H1 (cell line): ENCODE results near the gene ANKS1B. TPM values are rescaled to one million over a fixed set of nuclear protein-coding genes. Genes with fewer than 3 reads are reported as not detected.

Experiments used
- CTCF ChIA-PET: fragments of 300-600 bp; sonication (Branson Sonifier 250); formaldehyde crosslinking; loops from one replicate; lab custom pipeline; 2021; ENCODE audit not compliant: partially characterized antibody; lab: Charles Lee
- POLR2A ChIA-PET: fragments of 300-600 bp; sonication (Branson Sonifier 250); formaldehyde crosslinking; loops from one replicate; lab custom pipeline; 2021; ENCODE audit warnings: inconsistent platforms; ENCODE audit not compliant: partially characterized antibody; lab: Charles Lee
- DNase-seq, 2 experiments: peaks; one replicate each; pipeline versions ENCODE4 v3.0.0 to v3.0.0-alpha.2; 2010 to 2022; ENCODE audit warnings: low spot score in 2 of 2, low read depth in 1 of 2, mixed read lengths in 1 of 2
- FAIRE-seq: peaks from 2 replicates; lab custom pipeline; 2011; peaks lifted over from hg19 to GRCh38; lab: Jason Lieb, UNC
- H2AFZ ChIP-seq: 2 replicates; pipeline ENCODE4 v1.8.1; 2012; ENCODE audit warnings: low read length, inconsistent platforms
- H2AK5ac ChIP-seq: 2 replicates; pipeline ENCODE4 v1.6.1; 2013; ENCODE audit warnings: low read depth, low read length
- H2BK120ac ChIP-seq: replicated peaks from 2 replicates; pipeline ENCODE3; 2013; ENCODE audit warnings: low read depth, low read length, inconsistent platforms
- H2BK12ac ChIP-seq: 2 replicates; pipeline ENCODE4 v1.6.1; 2013; ENCODE audit warnings: low read depth, low read length
- H2BK15ac ChIP-seq: 2 replicates; pipeline ENCODE4 v1.6.1; 2013; ENCODE audit warnings: low read length
- H2BK20ac ChIP-seq: 2 replicates; pipeline ENCODE4 v1.6.1; 2013; ENCODE audit warnings: low read length
- H2BK5ac ChIP-seq: 2 replicates; pipeline ENCODE4 v1.6.1; 2013; ENCODE audit warnings: low read depth, low read length
- H3K14ac ChIP-seq: 2 replicates; pipeline ENCODE4 v1.6.1; 2013; ENCODE audit warnings: inconsistent platforms; ENCODE audit not compliant: insufficient read length
- H3K18ac ChIP-seq: 2 replicates; pipeline ENCODE4 v1.6.1; 2013; ENCODE audit warnings: low read length; ENCODE audit errors: extremely low read depth
- H3K23ac ChIP-seq: 2 replicates; pipeline ENCODE4 v1.6.1; 2013; ENCODE audit warnings: inconsistent platforms; ENCODE audit not compliant: insufficient read length
- H3K23me2 ChIP-seq: 2 replicates; pipeline ENCODE4 v1.6.1; 2013; ENCODE audit warnings: low read depth, low read length
- H3K27ac ChIP-seq: 2 replicates; pipeline ENCODE4 v1.6.1; 2011; ENCODE audit warnings: low read depth, low read length, inconsistent platforms
- H3K27me3 ChIP-seq, 4 experiments: replicated peaks in 1 of 4; 1 replicate in 1 of 4; 2 replicates in 3 of 4; pipeline versions ENCODE4 v1.6.1 to v1.8.1; 2011 to 2013; ENCODE audit warnings: low read length in 3 of 4, mild to moderate bottlenecking in 3 of 4, inconsistent platforms in 2 of 4, mixed read lengths in 2 of 4, moderate library complexity in 1 of 4; ENCODE audit not compliant: control insufficient read depth in 3 of 4, insufficient read depth in 3 of 4; ENCODE audit errors: extremely low read depth in 1 of 4
- H3K36me3 ChIP-seq, 4 experiments: 2 replicates each; pipeline versions ENCODE4 v1.6.1 to v1.8.1; 2011 to 2013; ENCODE audit warnings: mild to moderate bottlenecking in 4 of 4, low read length in 3 of 4, moderate library complexity in 2 of 4, control low read depth in 1 of 4, inconsistent platforms in 1 of 4; ENCODE audit not compliant: insufficient read depth in 4 of 4, control insufficient read depth in 2 of 4
- H3K4ac ChIP-seq: replicated peaks from 2 replicates; pipeline ENCODE3; 2013; ENCODE audit warnings: low read length, low read depth, mixed read lengths, inconsistent platforms; ENCODE audit not compliant: insufficient read length
- H3K4me1 ChIP-seq, 4 experiments: replicated peaks in 1 of 4; 1 replicate in 1 of 4; 2 replicates in 3 of 4; pipeline versions ENCODE4 v1.6.1 to v1.8.1; 2011 to 2013; ENCODE audit warnings: low read length in 3 of 4, inconsistent platforms in 2 of 4, mixed read lengths in 1 of 4; ENCODE audit not compliant: insufficient read depth in 4 of 4, control insufficient read depth in 3 of 4
- H3K4me2 ChIP-seq, 2 experiments: 2 replicates each; pipeline versions ENCODE4 v1.6.1 to v1.8.1; 2011 to 2013; ENCODE audit warnings: low read depth in 2 of 2, low read length in 2 of 2, control low read depth in 1 of 2, inconsistent platforms in 1 of 2, mild to moderate bottlenecking in 1 of 2; ENCODE audit not compliant: insufficient read depth in 1 of 2
- H3K4me3 ChIP-seq, 4 experiments: fragments of 200-600, 300-600 bp in 1 of 4; sonication (generic), shearing (Covaris generic), sonication (Bioruptor Twin) in 1 of 4; 2 replicates each; pipeline versions ENCODE4 v1.5.1 to v1.8.1; 2011 to 2016; ENCODE audit warnings: low read length in 4 of 4, low read depth in 3 of 4, control low read depth in 2 of 4, inconsistent platforms in 2 of 4, mild to moderate bottlenecking in 2 of 4, mixed read lengths in 1 of 4, moderate library complexity in 1 of 4; ENCODE audit not compliant: insufficient read depth in 2 of 4; ENCODE audit errors: extremely low read depth in 1 of 4
- H3K56ac ChIP-seq: replicated peaks from 2 replicates; pipeline ENCODE3; 2013; ENCODE audit warnings: low read depth, mild to moderate bottlenecking, mixed read lengths, low read length, inconsistent platforms; ENCODE audit not compliant: insufficient read length
- H3K79me1 ChIP-seq: 2 replicates; pipeline ENCODE4 v1.6.1; 2013; ENCODE audit warnings: low read depth, low read length, control low read depth
- H3K79me2 ChIP-seq, 2 experiments: 2 replicates each; pipeline versions ENCODE4 v1.6.1 to v1.8.1; 2012 to 2013; ENCODE audit warnings: low read length in 2 of 2, mild to moderate bottlenecking in 2 of 2, inconsistent platforms in 1 of 2; ENCODE audit not compliant: insufficient read depth in 2 of 2, control insufficient read depth in 1 of 2
- H3K9ac ChIP-seq, 4 experiments: replicated peaks in 1 of 4; 1 replicate in 1 of 4; 2 replicates in 3 of 4; pipeline versions ENCODE4 v1.6.1 to v1.8.1; 2011 to 2013; ENCODE audit warnings: low read depth in 3 of 4, low read length in 3 of 4, control low read depth in 2 of 4, mild to moderate bottlenecking in 2 of 4, moderate library complexity in 2 of 4, inconsistent platforms in 1 of 4; ENCODE audit errors: extremely low read depth in 1 of 4
- H3K9me3 ChIP-seq, 2 experiments: 2 replicates each; pipeline versions ENCODE4 v1.6.1 to v1.8.1; 2012 to 2013; ENCODE audit warnings: mild to moderate bottlenecking in 2 of 2, moderate library complexity in 2 of 2, control low read depth in 1 of 2, inconsistent platforms in 1 of 2, low read depth in 1 of 2, low read length in 1 of 2, mixed read lengths in 1 of 2; ENCODE audit not compliant: insufficient read depth in 2 of 2
- H4K20me1 ChIP-seq, 2 experiments: replicated peaks in 1 of 2; 2 replicates each; pipeline versions ENCODE3 to v1.8.1; 2011 to 2013; ENCODE audit warnings: inconsistent platforms in 2 of 2, low read length in 2 of 2, mild to moderate bottlenecking in 1 of 2; ENCODE audit not compliant: insufficient read depth in 2 of 2, control insufficient read depth in 1 of 2
- H4K5ac ChIP-seq: 2 replicates; pipeline ENCODE4 v1.6.1; 2013; ENCODE audit warnings: low read length, low read depth, mixed read lengths, inconsistent platforms; ENCODE audit not compliant: insufficient read length
- H4K8ac ChIP-seq: 2 replicates; pipeline ENCODE4 v1.8.0; 2013; ENCODE audit warnings: mild to moderate bottlenecking, moderate library complexity, low read length, inconsistent platforms; ENCODE audit not compliant: insufficient read depth; ENCODE audit errors: extremely low read depth
- H4K91ac ChIP-seq: replicated peaks from 2 replicates; pipeline ENCODE3; 2013; ENCODE audit warnings: low read length, mixed read lengths, inconsistent platforms; ENCODE audit not compliant: insufficient read length
- KDM5A ChIP-seq: fragments of 200-600 bp; IDR thresholded peaks from 2 replicates; pipeline ENCODE4 v1.7.1; 2012; ENCODE audit warnings: mild to moderate bottlenecking, low read length, inconsistent platforms, mixed read lengths
- TAF1 ChIP-seq: IDR thresholded peaks from 2 replicates; pipeline ENCODE4 v1.6.1; 2011; ENCODE audit warnings: mild to moderate bottlenecking, low read depth, low read length
- whole genome bisulfite sequencing, 2 experiments: shearing (Covaris generic) in 1 of 2; methylation state at CpG; one replicate each; pipeline versions ENCODE4 v1.1.6 to v1.1.7; 2013 to 2015; ENCODE audit warnings: low lambda C conversion rate in 2 of 2, mixed read lengths in 2 of 2, inconsistent platforms in 1 of 2, low coverage in 1 of 2, missing lambda C conversion rate in 1 of 2; ENCODE audit not compliant: insufficient replicate concordance in 2 of 2, insufficient coverage in 1 of 2, insufficient read length in 1 of 2; ENCODE audit errors: extremely low coverage in 1 of 2, missing lambda C conversion rate in 1 of 2; 5-methylcytosine and 5-hydroxymethylcytosine counted together
- polyA plus RNA-seq, 7 experiments: library from polyadenylated mRNA; depleted of rRNA in 3 of 7; stranded (reverse) in 5 of 7; unstranded in 2 of 7; fragments of >200 nt in 5 of 7; fragments of 200-250 nt in 2 of 7; gene quantifications; 1 replicate in 5 of 7; 2 replicates in 1 of 7; 4 replicates in 1 of 7; pipeline versions ENCODE4 v1.2.1 to v1.2.3, GENCODE V29; 2011 to 2013; ENCODE audit warnings: missing spikeins in 2 of 7, mixed read lengths in 2 of 7
- total RNA-seq: library from RNA; stranded (reverse); fragmentation: NEBNext Ultra II Directional; extraction: Animal tissue kit (Norgen Biotek cat#: 25700); gene quantifications from 2 replicates; pipeline ENCODE4 v1.2.1, GENCODE V29; 2021

Gene ANKS1B
- total and polyA plus RNA-seq, 2 of the 8 experiments (the other 6 are each of a cell fraction or from before 2014, with no cell fraction given): 2.7 to 6.1 TPM

GRCh38 chr12:99916555-99916954, 68.2 kb downstream of the ANKS1B start:
- no peak overlapping the region for H4K5ac ChIP-seq
- no peak overlapping the region for H2BK120ac ChIP-seq
- no peak overlapping the region for H3K4ac ChIP-seq
- H4K91ac ChIP-seq: no peak overlapping the region
- ChIA-PET CTCF (interaction anchor here (0.7 kb wide), 1 partner anchor 483 kb away, joined by 3 read pairs; no protein-coding TSS in a partner anchor), POLR2A (no interaction called here)
- no peak overlapping the region for H3K27ac ChIP-seq
- no peak overlapping the region for H4K8ac ChIP-seq
- no peak overlapping the region for H2AFZ ChIP-seq
- FAIRE-seq: no peak
- H3K18ac ChIP-seq: no peak overlapping the region
- no peak overlapping the region for H3K23ac ChIP-seq
- H3K27me3 ChIP-seq: no peaks in the 10 kb centered on the region
- 77% methylated on average over 3 of the region's 3 CpGs; no CpG with 5 or more reads in 1 of the 2 experiments for WGBS, 2 experiments
- no peaks in the 10 kb centered on the region for H3K9me3 ChIP-seq
- no peaks in the 10 kb centered on the region for H3K23me2 ChIP-seq
- H4K20me1 ChIP-seq: no peaks in the 10 kb centered on the region
- no peak overlapping the region for H3K4me2 ChIP-seq
- H3K9ac ChIP-seq: no peak overlapping the region
- no peaks in the 10 kb centered on the region for H3K4me1 ChIP-seq
- no peaks in the 10 kb centered on the region for H3K79me2 ChIP-seq
- no peaks in the 10 kb centered on the region for H3K36me3 ChIP-seq
- H2BK20ac ChIP-seq: no peak overlapping the region
- no peak overlapping the region for H2AK5ac ChIP-seq
- H2BK15ac ChIP-seq: no peak overlapping the region
- TF ChIP-seq TAF1: no peak
- TF ChIP-seq KDM5A: no peak
- no peak for DNase-seq
- H2BK5ac ChIP-seq: no peak overlapping the region
- no peaks in the 10 kb centered on the region for H3K79me1 ChIP-seq
- no peak overlapping the region for H3K56ac ChIP-seq
- H3K4me3 ChIP-seq: no peak overlapping the region
- H2BK12ac ChIP-seq: no peak overlapping the region
- no peak overlapping the region for H3K14ac ChIP-seq
